HG03342 (cell line): ENCODE data around the gene TMEM106C.
"Not testable (repeated sequence)": the region's sequence is repeated elsewhere in the genome, so short reads cannot be mapped to it uniquely, and the experiment has no call there.

Experiments
- ATAC-seq: cut with Tn5 transposase; IDR thresholded peaks from one replicate; pipeline ENCODE4 v1.9.1; 2021; ENCODE audit warnings: mild to moderate bottlenecking, moderate library complexity; ENCODE audit not compliant: unreplicated experiment

The TMEM106C gene

GRCh38 chr12:47949441-47950341 is 13.7 kb upstream of the TMEM106C start:
- ATAC-seq, result no peak

GRCh38 chr12:47950856-47951468 is 12.4 kb upstream of the TMEM106C start:
- ATAC-seq, result no peak

GRCh38 chr12:47954058-47954457 is 9.3 kb upstream of the TMEM106C start:
- no peak for ATAC-seq

GRCh38 chr12:47954467-47955045 is 8.8 kb upstream of the TMEM106C start:
- no peak for ATAC-seq

- no peak for ATAC-seq
Observed at GRCh38 chr12:47955059-47955458, 8.3 kb upstream of the TMEM106C start.

- not testable (repeated sequence) for ATAC-seq
Observed at GRCh38 chr12:47957671-47958070, 5.7 kb upstream of the TMEM106C start.

GRCh38 chr12:47962198-47962597 is 1.2 kb upstream of the TMEM106C start:
- no peak for ATAC-seq

- ATAC-seq, result no peak
Observed at GRCh38 chr12:47964106-47964728, 821 bp downstream of the TMEM106C start.

GRCh38 chr12:47965581-47965980 is 2.2 kb downstream of the TMEM106C start:
- ATAC-seq, result no peak

GRCh38 chr12:47967461-47968321 is 4.3 kb downstream of the TMEM106C start:
- ATAC-seq, result no peak

GRCh38 chr12:47969845-47970244 is 6.4 kb downstream of the TMEM106C start:
- ATAC-seq, result no peak

- no peak for ATAC-seq
Observed at GRCh38 chr12:47970843-47971242, 7.4 kb downstream of the TMEM106C start.

GRCh38 chr12:47972895-47973294 is 9.5 kb downstream of the TMEM106C start:
- ATAC-seq, result no peak

- no peak for ATAC-seq
Observed at GRCh38 chr12:47973870-47974269, 10.5 kb downstream of the TMEM106C start.

- ATAC-seq, result no peak
Observed at GRCh38 chr12:47975036-47975620, 11.7 kb downstream of the TMEM106C start.

- ATAC-seq, result no peak
Observed at GRCh38 chr12:47975816-47976215, 12.4 kb downstream of the TMEM106C start.

GRCh38 chr12:47977046-47977771 is 13.8 kb downstream of the TMEM106C start:
- no peak for ATAC-seq

GRCh38 chr12:47977772-47978597 is 14.6 kb downstream of the TMEM106C start:
- ATAC-seq, result no peak

- no peak for ATAC-seq
Observed at GRCh38 chr12:47978598-47978873, 15.1 kb downstream of the TMEM106C start.
